Loucy (cell line): ENCODE measurements around the gene CLCN5.

Experiments used
- H2AFZ ChIP-seq: fragments of 200-600 bp; sonication (generic); 2 replicates; pipeline ENCODE4 v1.6.0; 2016; ENCODE audit warnings: antibody characterized with exemption, mild to moderate bottlenecking, low read length, moderate library complexity
- H3F3A ChIP-seq: fragments of 200-600 bp; 2 replicates; pipeline ENCODE4 v1.6.0; 2016; ENCODE audit warnings: antibody characterized with exemption, low read depth, mild to moderate bottlenecking
- H3K27me3 ChIP-seq: fragments of 200-600 bp; sonication (generic); 2 replicates; pipeline ENCODE4 v1.6.1; 2014; ENCODE audit warnings: low read length, mild to moderate bottlenecking; ENCODE audit not compliant: insufficient read depth, poor library complexity, severe bottlenecking
- H3K36me3 ChIP-seq: fragments of 200-600 bp; sonication (generic); 2 replicates; pipeline ENCODE4 v1.6.1; 2016; ENCODE audit warnings: low read length; ENCODE audit not compliant: insufficient read depth
- H3K4me1 ChIP-seq: fragments of 200-600 bp; sonication (generic); 2 replicates; pipeline ENCODE4 v1.5.1; 2014; ENCODE audit warnings: low read length, mild to moderate bottlenecking; ENCODE audit not compliant: insufficient read depth, poor library complexity, severe bottlenecking
- H3K4me2 ChIP-seq: fragments of 200-600 bp; sonication (generic); 2 replicates; pipeline ENCODE4 v1.6.0; 2014; ENCODE audit warnings: antibody characterized with exemption, low read length, low read depth, mild to moderate bottlenecking; ENCODE audit not compliant: poor library complexity, severe bottlenecking
- H3K4me3 ChIP-seq: fragments of 200-600 bp; sonication (generic); 2 replicates; pipeline ENCODE4 v1.5.1; 2014; ENCODE audit warnings: low read length, mild to moderate bottlenecking, mixed read lengths; ENCODE audit not compliant: poor library complexity, severe bottlenecking
- H3K79me2 ChIP-seq: fragments of 200-600 bp; sonication (generic); 2 replicates; pipeline ENCODE4 v1.6.1; 2014; ENCODE audit warnings: low read length; ENCODE audit not compliant: insufficient read depth
- H3K9ac ChIP-seq: fragments of 200-600 bp; sonication (generic); 2 replicates; pipeline ENCODE4 v1.6.0; 2014; ENCODE audit warnings: mild to moderate bottlenecking, low read depth, low read length, moderate library complexity; ENCODE audit not compliant: poor library complexity, severe bottlenecking
- H3K9me2 ChIP-seq: fragments of 200-600 bp; sonication (generic); replicated peaks from 2 replicates; pipeline ENCODE4 v1.6.1; 2016; ENCODE audit warnings: low read depth, low read length, mixed read lengths
- H3K9me3 ChIP-seq: fragments of 200-600 bp; sonication (generic); 2 replicates; pipeline ENCODE4 v1.6.1; 2014; ENCODE audit warnings: mild to moderate bottlenecking, antibody characterized with exemption, low read length, low read depth; ENCODE audit not compliant: insufficient read depth
- H4K20me1 ChIP-seq: fragments of 200-600 bp; sonication (generic); 2 replicates; pipeline ENCODE4 v1.6.0; 2014; ENCODE audit warnings: antibody characterized with exemption, low read length, mild to moderate bottlenecking; ENCODE audit not compliant: insufficient read depth, poor library complexity, severe bottlenecking
- CTCF ChIP-seq: fragments of 200-600 bp; sonication (generic); conservative IDR thresholded peaks from 2 replicates; pipeline ENCODE4 v1.5.1; 2014; ENCODE audit warnings: mild to moderate bottlenecking, antibody characterized with exemption, low read length
- EZH2phosphoT487 ChIP-seq: fragments of 200-600 bp; IDR thresholded peaks from 2 replicates; pipeline ENCODE4 v1.6.1; 2018; ENCODE audit warnings: antibody characterized with exemption, mild to moderate bottlenecking, moderate library complexity, borderline replicate concordance

The CLCN5 gene

DNA sequence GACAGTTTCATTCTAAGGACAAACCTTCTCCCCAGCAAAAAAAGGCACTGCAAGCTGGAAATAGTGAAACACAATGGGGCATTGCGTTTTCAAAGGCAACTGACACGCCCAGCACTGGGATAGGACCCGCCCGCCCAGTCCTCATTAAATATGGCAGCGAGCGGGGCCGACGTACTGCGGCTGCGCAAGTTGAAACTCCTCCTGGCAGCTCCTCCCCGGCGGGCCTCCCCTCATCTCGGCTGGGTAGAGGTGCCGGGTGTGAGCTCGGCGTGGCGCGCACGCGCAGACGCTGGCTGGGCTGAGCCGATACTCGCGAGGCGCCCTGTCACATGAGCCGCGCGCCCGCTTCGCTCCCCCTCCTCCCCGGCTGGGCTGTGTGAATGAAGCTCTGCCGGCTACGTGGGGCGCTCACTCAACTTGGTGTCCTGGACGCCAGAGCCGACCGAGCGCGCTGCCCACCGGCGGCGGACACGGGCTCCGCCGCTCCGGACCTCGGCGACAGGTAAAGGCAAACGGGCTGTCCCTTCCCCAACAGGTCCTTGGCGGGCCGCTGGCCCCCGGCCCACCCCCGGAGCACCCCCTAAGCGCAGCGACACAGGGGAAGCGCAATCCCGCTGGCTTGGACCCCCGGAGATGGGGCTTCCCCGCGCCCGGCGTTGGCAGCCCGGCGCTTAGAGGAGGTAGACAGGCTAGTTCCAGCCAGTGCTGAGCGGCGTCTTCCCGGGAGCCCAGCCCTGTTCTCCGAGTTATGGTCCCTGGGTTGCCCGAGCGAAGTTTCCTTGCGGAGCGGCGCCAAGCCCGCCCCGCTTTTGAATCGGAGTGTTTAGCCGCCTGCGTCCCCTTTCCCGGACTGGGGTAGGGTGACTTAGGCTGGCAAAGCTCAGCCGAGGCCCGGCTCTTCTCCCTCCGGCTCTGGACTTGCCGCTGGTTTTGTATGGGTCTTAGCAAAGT is at the start of gene CLCN5:
TSS of gene CLCN5 (plus strand) at position 306 of the 951 bp plus-strand sequence. CDS start 2,703 bp downstream, outside the sequence.
- H3K79me2 ChIP-seq, result no peaks in the 10 kb centered on the region
- H3K36me3 ChIP-seq, result no peaks in the 10 kb centered on the region
- peak within 1 kb of the TSS; percentile 95 for H2AFZ ChIP-seq
- TF ChIP-seq EZH2phosphoT487 (no peak), CTCF (no peak)
- peak within 1 kb of the TSS; percentile 88 for H3K4me2 ChIP-seq
- H3K4me1 ChIP-seq, result peaks cover 6% of the 10 kb centered on the region
- H4K20me1 ChIP-seq, result no peaks in the 10 kb centered on the region
- H3K9me2 ChIP-seq, result no peaks in the 10 kb centered on the region
- H3K4me3 ChIP-seq, result peak within 1 kb of the TSS; percentile 84
- H3F3A ChIP-seq, result no peaks in the 10 kb centered on the region
- no peaks in the 10 kb centered on the region for H3K9me3 ChIP-seq
- H3K27me3 ChIP-seq, result no peaks in the 10 kb centered on the region
- peak within 1 kb of the TSS; percentile 80 for H3K9ac ChIP-seq

GRCh38 chrX:49876750-49877149 is 45.6 kb upstream of the CLCN5 start:
- Histone ChIP-seq H3K79me2 (0 out of 2 replicates have a peak, but pooled peaks cover 4% of the 10 kb centered on the region), H4K20me1 (no peaks in the 10 kb centered on the region), H3K4me3 (no peak overlapping the region), H3K9me3 (no peaks in the 10 kb centered on the region), H3K4me1 (peaks cover 6% of the 10 kb centered on the region), H3F3A (no peaks in the 10 kb centered on the region), H3K4me2 (no peak overlapping the region), H2AFZ (no peak overlapping the region), H3K36me3 (no peaks in the 10 kb centered on the region), H3K9me2 (no peaks in the 10 kb centered on the region), H3K27me3 (no peaks in the 10 kb centered on the region), H3K9ac (no peak overlapping the region)
- TF ChIP-seq CTCF (peak; percentile 53), EZH2phosphoT487 (no peak)

DNA sequence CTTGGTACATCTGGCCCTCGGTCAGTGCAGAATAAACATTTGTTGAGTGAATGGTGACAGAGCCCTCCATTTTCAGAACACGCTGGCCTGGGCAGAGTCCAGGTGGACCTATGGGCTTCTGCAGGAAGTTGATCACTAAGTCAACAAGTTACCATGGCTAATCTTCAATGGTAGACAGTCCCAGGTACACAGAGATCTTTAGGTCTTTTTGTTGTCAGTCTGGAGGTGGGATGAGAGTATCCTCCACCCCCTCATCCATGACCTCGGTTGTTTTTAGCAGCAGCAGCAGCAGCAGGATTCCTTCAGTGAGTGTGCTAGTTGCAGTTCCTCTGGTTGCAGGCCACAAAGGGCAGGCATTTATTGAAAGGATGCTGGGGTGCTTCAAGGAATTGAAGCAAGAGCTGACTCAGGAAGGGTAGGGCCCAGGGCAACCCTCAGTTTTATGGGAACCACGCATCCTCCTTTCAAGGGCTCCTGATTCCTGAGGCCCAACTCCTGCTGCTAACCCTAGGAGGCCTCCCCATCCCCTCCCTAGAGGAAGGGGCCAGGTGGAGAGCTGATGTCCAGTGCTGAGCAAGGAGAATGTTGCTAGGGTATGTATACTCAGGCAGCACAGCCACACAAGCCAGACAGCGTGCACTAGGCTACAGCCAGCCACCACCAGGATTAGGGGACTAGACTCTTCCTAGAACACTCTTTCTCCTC is 44.8 kb upstream of the CLCN5 start:
- Histone ChIP-seq H3K9me3 (no peaks in the 10 kb centered on the region), H3K9me2 (no peaks in the 10 kb centered on the region), H3K4me1 (peaks cover 6% of the 10 kb centered on the region), H3K36me3 (no peaks in the 10 kb centered on the region), H3F3A (no peaks in the 10 kb centered on the region), H3K9ac (no peak overlapping the region), H3K4me2 (no peak overlapping the region), H3K27me3 (no peaks in the 10 kb centered on the region), H3K79me2 (0 out of 2 replicates have a peak, but pooled peaks cover 4% of the 10 kb centered on the region), H2AFZ (no peak overlapping the region), H4K20me1 (no peaks in the 10 kb centered on the region), H3K4me3 (no peak overlapping the region)
- TF ChIP-seq EZH2phosphoT487, result no peak
- no peak for TF ChIP-seq CTCF
